ENCODE results near the gene LAG3.

DNA sequence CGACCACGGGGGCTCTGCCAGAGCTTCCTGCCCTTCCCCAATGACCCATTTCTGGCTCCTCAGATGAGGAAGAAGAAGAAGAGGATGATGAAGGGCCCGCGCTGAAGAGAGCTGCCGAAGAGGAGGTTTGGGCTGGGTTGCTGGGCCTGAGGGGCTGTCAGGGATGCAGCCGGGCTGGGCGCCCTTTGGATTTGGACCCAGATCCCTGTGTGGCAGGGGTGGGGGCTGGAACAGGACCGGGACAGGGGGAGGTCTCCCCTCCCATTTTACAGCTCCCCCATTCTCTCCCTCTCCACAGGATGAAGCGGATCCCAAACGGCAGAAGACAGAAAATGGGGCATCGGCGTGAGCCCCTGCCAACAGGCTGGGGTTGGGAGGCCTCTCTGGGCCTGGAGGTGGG is 2.2 kb upstream of the LAG3 start:
- TF ChIP-seq POLR2A (IDR thresholded peaks at IDR 0.05), result no peak
- TF ChIP-seq, protein P1, sequence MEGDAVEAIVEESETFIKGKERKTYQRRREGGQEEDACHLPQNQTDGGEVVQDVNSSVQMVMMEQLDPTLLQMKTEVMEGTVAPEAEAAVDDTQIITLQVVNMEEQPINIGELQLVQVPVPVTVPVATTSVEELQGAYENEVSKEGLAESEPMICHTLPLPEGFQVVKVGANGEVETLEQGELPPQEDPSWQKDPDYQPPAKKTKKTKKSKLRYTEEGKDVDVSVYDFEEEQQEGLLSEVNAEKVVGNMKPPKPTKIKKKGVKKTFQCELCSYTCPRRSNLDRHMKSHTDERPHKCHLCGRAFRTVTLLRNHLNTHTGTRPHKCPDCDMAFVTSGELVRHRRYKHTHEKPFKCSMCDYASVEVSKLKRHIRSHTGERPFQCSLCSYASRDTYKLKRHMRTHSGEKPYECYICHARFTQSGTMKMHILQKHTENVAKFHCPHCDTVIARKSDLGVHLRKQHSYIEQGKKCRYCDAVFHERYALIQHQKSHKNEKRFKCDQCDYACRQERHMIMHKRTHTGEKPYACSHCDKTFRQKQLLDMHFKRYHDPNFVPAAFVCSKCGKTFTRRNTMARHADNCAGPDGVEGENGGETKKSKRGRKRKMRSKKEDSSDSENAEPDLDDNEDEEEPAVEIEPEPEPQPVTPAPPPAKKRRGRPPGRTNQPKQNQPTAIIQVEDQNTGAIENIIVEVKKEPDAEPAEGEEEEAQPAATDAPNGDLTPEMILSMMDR (IDR thresholded peaks at IDR 0.05), result no peak
